ENCODE measurements around the gene TSFM.
A peak's percentile ranks its signal among the peaks of the same experiment; 100 is the strongest.

Gene TSFM

GRCh38 chr12:57836442-57837375, 54.1 kb downstream of the TSFM start:
- DNase-seq: no peak

GRCh38 chr12:57837864-57838562, 55.4 kb downstream of the TSFM start:
- peak; percentile 19 for DNase-seq

- no peak for DNase-seq
Observed at GRCh38 chr12:57838594-57839302, 56.2 kb downstream of the TSFM start.

- no peak for DNase-seq
Observed at GRCh38 chr12:57839996-57840395, 57.4 kb downstream of the TSFM start.

GRCh38 chr12:57840726-57841125, 58.1 kb downstream of the TSFM start:
- no peak for DNase-seq

GRCh38 chr12:57841445-57841844, 58.9 kb downstream of the TSFM start:
- no peak for DNase-seq

GRCh38 chr12:57842342-57843294, 60.0 kb downstream of the TSFM start:
- peak; percentile 8 for DNase-seq

- no peak for DNase-seq
Observed at GRCh38 chr12:57844709-57845477, 62.3 kb downstream of the TSFM start.

GRCh38 chr12:57845478-57846284, 63.1 kb downstream of the TSFM start:
- peak; percentile 40 for DNase-seq

- no peak for DNase-seq
Observed at GRCh38 chr12:57846285-57846576, 63.6 kb downstream of the TSFM start.

- DNase-seq: peak; percentile 90
Observed at GRCh38 chr12:57846577-57847319, 64.2 kb downstream of the TSFM start, which contains the start of gene CTDSP2. TSS of gene CTDSP2 (minus strand) at chr12:57846729. CDS start at chr12:57846435, 294 bp downstream.

Measured in effector CD8-positive, alpha-beta T cell (primary cell).